ENCODE results near the gene C16orf95.
A peak's percentile ranks its signal among the peaks of the same experiment; 100 is the strongest.
"Not testable (repeated sequence)": the region's sequence is repeated elsewhere in the genome, so short reads cannot be mapped to it uniquely, and the experiment has no call there.

Gene C16orf95

GRCh38 chr16:87345726-87346424, 28.7 kb upstream of the C16orf95 start:
- no peak for DNase-seq

- DNase-seq: peak; percentile 55 to 56
These were observed 27.9 kb upstream of the C16orf95 start for GRCh38 chr16:87344931-87345631.

- DNase-seq: no peak
These were observed 27.2 kb upstream of the C16orf95 start for GRCh38 chr16:87344165-87344930.

GRCh38 chr16:87343753-87344050, 26.5 kb upstream of the C16orf95 start:
- no peak for DNase-seq

- no peak for DNase-seq
These were observed 26.0 kb upstream of the C16orf95 start for GRCh38 chr16:87342978-87343752.

GRCh38 chr16:87342504-87342903, 25.3 kb upstream of the C16orf95 start:
- DNase-seq: no peak

- no peak for DNase-seq
These were observed 23.0 kb upstream of the C16orf95 start for GRCh38 chr16:87340198-87340597.

- not testable (repeated sequence) for DNase-seq
These were observed 22.5 kb upstream of the C16orf95 start for GRCh38 chr16:87339724-87340105.

GRCh38 chr16:87339086-87339723, 22.0 kb upstream of the C16orf95 start:
- DNase-seq: no peak

GRCh38 chr16:87338155-87338765, 21.1 kb upstream of the C16orf95 start:
- no peak for DNase-seq

- no peak for DNase-seq
These were observed 20.1 kb upstream of the C16orf95 start for GRCh38 chr16:87337262-87337771.

GRCh38 chr16:87336434-87337240, 19.4 kb upstream of the C16orf95 start:
- DNase-seq: no peak

GRCh38 chr16:87335625-87336433, 18.6 kb upstream of the C16orf95 start:
- no peak for DNase-seq

- no peak for DNase-seq
These were observed 17.7 kb upstream of the C16orf95 start for GRCh38 chr16:87334651-87335624.

GRCh38 chr16:87333581-87334331, 16.6 kb upstream of the C16orf95 start:
- DNase-seq: no peak

GRCh38 chr16:87333101-87333500, 15.9 kb upstream of the C16orf95 start:
- no peak for DNase-seq

- DNase-seq: no peak
These were observed 15.0 kb upstream of the C16orf95 start for GRCh38 chr16:87332150-87332549.

GRCh38 chr16:87331241-87331801, 14.1 kb upstream of the C16orf95 start:
- no peak for DNase-seq

Measured in activated CD4-positive, alpha-beta T cell treated with anti-CD3 and anti-CD28 coated beads, Interleukin-2, amount 50 U/mL, for 4 hours (primary cell).